AG10803 (cell line): ENCODE results near the gene BCR.

Experiments
- DNase-seq: peaks from one replicate; pipeline ENCODE4 v3.0.0; 2010; ENCODE audit warnings: low read depth
- H3K4me3 ChIP-seq: 2 replicates; pipeline ENCODE4 v1.5.1; 2011; ENCODE audit warnings: mild to moderate bottlenecking, low read length, control low read depth
- CTCF ChIP-seq: conservative IDR thresholded peaks from 2 replicates; pipeline ENCODE4 v1.5.1; 2011; ENCODE audit warnings: mild to moderate bottlenecking, low read length, control low read depth, inconsistent platforms

The BCR gene

GRCh38 chr22:23218053-23218866 lies 38.0 kb downstream of the BCR start:
- no peak for DNase-seq
- no peak overlapping the region for H3K4me3 ChIP-seq
- TF ChIP-seq CTCF = no peak

DNA sequence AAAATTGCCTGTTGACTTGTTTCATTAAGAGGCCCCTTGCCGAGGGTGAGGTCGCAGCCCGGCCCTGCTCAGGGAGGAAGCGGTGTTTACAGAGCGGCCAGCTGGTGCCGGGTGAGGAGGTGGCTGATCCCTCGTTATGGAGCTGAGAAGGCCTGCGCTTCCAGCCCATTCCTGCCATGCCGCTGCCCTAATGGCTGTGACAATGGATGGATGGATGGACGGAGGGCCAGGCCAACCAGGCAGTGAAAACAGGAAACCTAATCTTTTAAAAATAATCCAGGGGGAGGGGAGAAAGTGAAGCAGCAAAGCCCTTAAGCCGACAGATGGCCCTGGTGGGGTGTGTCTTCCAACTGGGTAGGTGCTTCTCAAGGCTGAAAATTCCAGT lies 38.5 kb downstream of the BCR start:
- no peak overlapping the region for H3K4me3 ChIP-seq
- TF ChIP-seq CTCF = no peak
- DNase-seq = peak; percentile 36

- TF ChIP-seq CTCF = no peak
- no peak for DNase-seq
- H3K4me3 ChIP-seq = no peak overlapping the region
Measured at GRCh38 chr22:23219317-23219716, 39.0 kb downstream of the BCR start.

- no peak overlapping the region for H3K4me3 ChIP-seq
- TF ChIP-seq CTCF = no peak
- peak; percentile 53 for DNase-seq
Measured at GRCh38 chr22:23219822-23220484, 39.6 kb downstream of the BCR start.

GRCh38 chr22:23220485-23221350 lies 40.4 kb downstream of the BCR start:
- no peak for TF ChIP-seq CTCF
- peak; percentile 82 for DNase-seq
- no peak overlapping the region for H3K4me3 ChIP-seq

DNA sequence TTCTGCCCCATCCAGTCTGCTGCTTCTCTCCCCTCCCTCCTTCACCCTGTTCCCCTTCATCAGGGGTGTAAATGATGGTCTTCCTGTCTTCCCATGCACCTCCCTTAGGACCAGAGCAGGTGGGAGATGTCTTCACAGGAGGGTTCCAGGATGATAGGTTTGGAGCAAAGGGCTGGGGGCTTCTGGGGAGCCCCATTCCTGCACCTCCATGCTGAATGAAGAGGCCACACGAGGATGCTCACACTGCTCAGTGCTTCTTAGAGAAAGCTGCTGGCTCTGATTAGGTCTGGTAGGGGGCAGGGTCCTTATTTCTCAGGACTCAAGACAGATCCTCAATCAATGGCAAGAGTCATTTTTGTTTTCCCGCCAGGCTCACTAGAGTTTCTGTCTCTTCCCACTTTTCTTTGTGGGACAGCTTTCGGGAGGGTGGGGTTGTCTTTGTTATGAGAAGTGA lies 41.1 kb downstream of the BCR start:
- H3K4me3 ChIP-seq = no peak overlapping the region
- no peak for DNase-seq
- TF ChIP-seq CTCF = no peak
